Measurements from ENCODE around the gene DCLK1.

DCLK1 gene

GRCh38 chr13:35770756-35771297 is 360.4 kb downstream of the DCLK1 start:
- DNase-seq, result no peak

- DNase-seq, result no peak
Observed at GRCh38 chr13:35769812-35770211, 361.4 kb downstream of the DCLK1 start.

GRCh38 chr13:35768551-35768950 is 362.6 kb downstream of the DCLK1 start:
- no peak for DNase-seq

GRCh38 chr13:35768073-35768472 is 363.1 kb downstream of the DCLK1 start:
- DNase-seq, result no peak

GRCh38 chr13:35767256-35767976 is 363.8 kb downstream of the DCLK1 start:
- no peak for DNase-seq

GRCh38 chr13:35766663-35767062 is 364.5 kb downstream of the DCLK1 start:
- no peak for DNase-seq

GRCh38 chr13:35765941-35766340 is 365.2 kb downstream of the DCLK1 start:
- no peak for DNase-seq

GRCh38 chr13:35765366-35765765 is 365.8 kb downstream of the DCLK1 start:
- DNase-seq, result no peak

GRCh38 chr13:35764326-35765015 is 366.7 kb downstream of the DCLK1 start:
- no peak for DNase-seq

GRCh38 chr13:35763782-35764123 is 367.4 kb downstream of the DCLK1 start:
- DNase-seq, result no peak

GRCh38 chr13:35763060-35763781 is 368.0 kb downstream of the DCLK1 start:
- no peak for DNase-seq

- DNase-seq, result no peak
Observed at GRCh38 chr13:35761440-35762252, 369.5 kb downstream of the DCLK1 start.

- DNase-seq, result no peak
Observed at GRCh38 chr13:35760735-35761281, 370.4 kb downstream of the DCLK1 start.

- DNase-seq, result no peak
Observed at GRCh38 chr13:35747594-35747993, 383.6 kb downstream of the DCLK1 start.

GRCh38 chr13:35744566-35745178 is 386.5 kb downstream of the DCLK1 start:
- DNase-seq, result no peak

GRCh38 chr13:35744144-35744543 is 387.0 kb downstream of the DCLK1 start:
- no peak for DNase-seq

GRCh38 chr13:35743165-35743564 is 388.0 kb downstream of the DCLK1 start:
- no peak for DNase-seq

- no peak for DNase-seq
Observed at GRCh38 chr13:35741657-35742056, 389.5 kb downstream of the DCLK1 start.

- no peak for DNase-seq
Observed at GRCh38 chr13:35736876-35737275, 394.3 kb downstream of the DCLK1 start.

GRCh38 chr13:35733827-35734226 is 397.4 kb downstream of the DCLK1 start:
- DNase-seq, result no peak

- DNase-seq, result no peak
Observed at GRCh38 chr13:35732565-35732964, 398.6 kb downstream of the DCLK1 start.

- no peak for DNase-seq
Observed at GRCh38 chr13:35731471-35731870, 399.7 kb downstream of the DCLK1 start.

Data from activated CD4-positive, CD25-positive, alpha-beta regulatory T cell (primary cell).